Superior temporal gyrus (tissue), 1 donor: ENCODE results near the gene NDUFB10.
"Not testable (repeated sequence)": the region's sequence is repeated elsewhere in the genome, so short reads cannot be mapped to it uniquely, and the experiment has no call there.

ENCODE experiments used
- DNase-seq: peaks from one replicate; pipeline ENCODE4 v3.0.0-alpha.2; 2016; ENCODE audit errors: extremely low spot score

Gene NDUFB10

DNA sequence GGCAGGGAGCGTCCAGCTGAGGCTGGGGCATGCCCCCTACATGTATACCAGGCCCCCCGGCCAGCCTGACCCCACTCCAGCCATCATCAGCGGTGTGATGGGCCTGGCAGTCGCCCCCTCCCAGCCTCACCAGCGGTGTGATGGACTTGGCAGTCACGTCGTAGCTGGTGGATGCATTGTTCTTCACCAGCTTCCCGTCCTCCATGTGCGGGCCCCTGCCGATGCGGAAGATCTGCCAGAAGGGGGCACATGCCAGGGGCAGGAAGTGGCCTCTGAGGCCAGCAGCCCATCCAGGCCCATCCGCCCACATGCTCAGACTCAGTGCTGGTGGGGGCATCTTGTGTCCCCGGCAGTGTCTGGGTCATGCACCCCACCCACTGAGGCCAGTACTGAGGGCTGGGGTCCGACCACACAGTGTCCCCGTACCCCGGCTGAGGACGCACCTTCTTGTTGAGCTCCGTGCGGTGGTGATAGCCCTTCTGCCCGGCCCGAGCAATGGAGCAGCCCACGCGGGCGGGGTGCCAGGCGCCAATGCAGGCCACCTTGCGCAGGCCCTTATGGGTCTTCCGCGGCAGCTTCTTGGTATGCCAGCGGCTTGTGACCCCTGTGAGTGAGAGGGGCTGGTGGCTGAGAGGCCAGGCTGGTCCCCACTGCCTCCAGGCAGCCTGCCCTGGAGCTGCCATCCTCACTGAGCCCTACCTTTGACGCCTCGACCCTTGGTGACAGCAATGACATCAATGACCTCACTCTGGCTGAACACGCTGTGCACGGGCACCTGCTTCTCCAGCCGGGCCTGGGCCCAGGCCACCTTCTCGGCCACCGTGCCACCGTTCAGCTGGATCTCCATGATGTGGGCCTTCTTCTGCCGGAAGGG lies 12.6 kb upstream of the NDUFB10 start:
- DNase-seq: no peak

DNA sequence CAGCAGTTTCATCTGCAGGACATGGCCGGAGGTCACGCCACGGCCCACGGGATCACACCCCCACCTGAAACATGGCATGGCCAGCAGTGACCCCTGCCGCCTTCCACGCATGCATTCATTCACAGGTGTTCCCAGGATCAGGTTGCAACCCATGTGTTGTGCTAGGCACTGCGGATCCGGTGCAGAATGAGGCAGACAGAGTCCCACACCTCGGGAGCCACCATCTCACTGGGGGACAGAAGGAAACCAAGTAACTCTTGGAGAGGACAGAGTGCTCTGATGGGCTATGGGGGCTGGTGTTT lies 12.0 kb upstream of the NDUFB10 start:
- no peak for DNase-seq

DNA sequence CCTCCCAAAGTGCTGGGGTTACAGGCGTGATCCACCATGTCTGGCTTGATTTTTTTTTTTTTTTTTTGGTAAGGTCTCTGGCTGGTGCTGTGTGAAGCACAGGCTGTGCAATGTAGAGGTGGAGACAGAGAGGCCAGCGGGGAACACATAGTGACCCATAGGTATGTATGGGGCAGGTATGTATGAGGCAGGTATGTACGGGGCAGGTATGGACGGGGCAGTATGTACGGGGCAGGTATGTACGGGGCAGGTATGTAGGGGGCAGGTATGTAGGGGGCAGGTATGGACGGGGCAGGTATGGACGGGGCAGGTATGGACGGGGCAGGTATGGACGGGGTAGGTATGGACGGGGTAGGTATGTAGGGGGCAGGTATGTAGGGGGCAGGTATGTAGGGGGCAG lies 9.8 kb upstream of the NDUFB10 start:
- DNase-seq: no peak

DNA sequence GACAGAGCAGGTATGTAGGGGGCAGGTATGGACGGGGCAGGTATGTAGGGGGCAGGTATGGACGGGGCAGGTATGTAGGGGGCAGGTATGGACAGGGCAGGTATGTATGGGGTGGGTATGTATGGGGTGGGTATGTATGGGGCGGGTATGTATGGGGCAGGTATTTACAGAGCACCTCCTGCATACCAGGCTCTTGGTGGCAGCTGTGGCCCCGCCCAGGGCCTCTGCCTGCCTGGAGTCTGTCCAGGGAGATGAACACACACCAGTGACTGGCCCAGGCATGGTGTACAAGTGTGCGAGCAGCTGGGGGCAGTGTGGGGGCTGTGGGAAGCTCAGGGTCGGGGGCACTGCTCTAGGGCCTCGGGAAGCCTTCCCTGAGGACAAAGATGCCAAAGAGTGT lies 9.3 kb upstream of the NDUFB10 start:
- DNase-seq: no peak

DNA sequence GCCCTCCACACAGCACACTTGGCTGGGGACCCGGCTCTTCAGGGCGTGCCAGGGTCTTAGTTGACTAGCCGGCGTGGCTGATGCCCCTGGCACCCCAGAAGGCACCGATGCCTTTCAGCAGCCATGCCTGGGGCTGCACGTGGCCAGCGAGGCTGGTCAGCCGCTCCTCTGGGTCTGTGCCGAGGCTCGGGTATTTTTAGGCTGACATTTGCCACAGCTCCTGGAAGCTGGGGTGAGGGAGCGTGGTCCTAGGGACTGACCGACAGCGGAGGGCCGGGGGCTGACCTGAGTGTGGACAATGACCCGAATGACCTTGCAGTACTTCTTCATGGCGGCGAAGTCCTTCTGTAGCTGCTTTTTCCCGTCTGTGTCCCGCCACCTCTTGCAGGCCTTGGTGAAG lies 8.8 kb upstream of the NDUFB10 start:
- DNase-seq: no peak

DNA sequence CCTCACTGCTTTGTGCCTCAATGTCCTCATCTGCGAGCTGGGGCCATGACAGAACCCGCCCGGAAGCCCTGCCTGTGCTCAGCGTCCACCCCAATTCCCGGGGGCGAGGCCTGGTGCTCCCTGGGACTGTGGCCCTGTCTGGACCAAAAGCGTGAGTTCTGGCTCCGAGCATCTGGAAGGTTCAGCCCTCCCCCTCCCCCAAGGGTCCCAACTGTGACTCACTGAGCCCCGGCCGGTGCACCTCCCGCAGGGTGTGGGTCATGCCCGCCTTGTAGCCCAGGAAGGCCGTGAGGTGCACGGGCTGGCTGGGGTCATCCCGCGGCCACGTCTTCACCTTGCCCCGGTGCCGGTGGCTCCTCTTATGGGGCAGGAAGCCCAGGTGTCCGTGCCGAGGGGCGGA lies 5.6 kb upstream of the NDUFB10 start:
- no peak for DNase-seq

DNA sequence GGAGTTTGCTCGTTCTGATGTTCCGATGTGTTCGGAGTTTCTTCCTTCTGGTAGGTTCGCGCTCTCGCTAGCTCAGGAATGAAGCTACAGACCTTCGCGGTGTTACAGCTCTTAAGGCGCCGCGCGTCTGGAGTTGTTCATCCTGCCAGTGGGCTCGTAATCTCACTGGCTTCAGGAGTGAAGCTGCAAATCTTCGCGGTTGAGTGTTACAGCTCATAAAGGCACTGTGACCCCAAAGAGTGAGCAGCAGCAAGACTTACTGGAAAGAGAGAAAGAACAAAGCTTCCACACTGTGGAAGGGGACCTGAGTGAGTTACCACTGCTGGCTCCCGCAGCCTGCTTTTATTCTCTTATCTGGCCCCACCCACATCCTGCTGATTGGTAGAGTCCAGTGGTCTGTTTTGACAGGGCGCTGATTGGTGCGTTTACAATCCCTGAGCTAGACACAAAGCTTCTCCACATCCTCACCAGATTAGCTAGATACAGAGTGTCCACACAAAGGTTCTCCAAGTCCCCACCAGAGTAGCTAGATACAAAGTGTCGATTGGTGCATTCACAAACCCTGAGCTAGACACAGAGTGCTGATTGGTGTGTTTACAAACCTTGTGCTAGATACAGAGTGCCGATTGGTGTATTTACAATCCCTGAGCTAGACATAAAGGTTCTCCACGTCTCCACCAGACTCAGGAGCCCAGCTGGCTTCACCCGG lies 1.8 kb upstream of the NDUFB10 start:
- DNase-seq: not testable (repeated sequence)

DNA sequence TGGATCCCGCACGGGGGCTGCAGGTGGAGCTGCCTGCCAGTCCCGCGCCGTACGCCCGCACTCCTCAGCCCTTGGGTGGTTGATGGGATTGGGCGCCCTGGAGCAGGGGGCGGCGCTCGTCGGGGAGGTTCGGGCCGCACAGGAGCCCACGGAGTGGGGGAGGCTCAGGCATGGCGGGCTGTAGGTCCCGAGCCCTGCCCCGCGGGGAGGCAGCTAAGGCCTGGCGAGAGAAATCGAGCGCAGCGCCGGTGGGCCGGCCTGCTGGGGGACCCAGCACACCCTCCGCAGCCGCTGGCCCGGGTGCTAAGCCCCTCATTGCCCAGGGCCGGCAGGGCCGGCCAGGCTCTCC lies 1.2 kb upstream of the NDUFB10 start:
- not testable (repeated sequence) for DNase-seq

DNA sequence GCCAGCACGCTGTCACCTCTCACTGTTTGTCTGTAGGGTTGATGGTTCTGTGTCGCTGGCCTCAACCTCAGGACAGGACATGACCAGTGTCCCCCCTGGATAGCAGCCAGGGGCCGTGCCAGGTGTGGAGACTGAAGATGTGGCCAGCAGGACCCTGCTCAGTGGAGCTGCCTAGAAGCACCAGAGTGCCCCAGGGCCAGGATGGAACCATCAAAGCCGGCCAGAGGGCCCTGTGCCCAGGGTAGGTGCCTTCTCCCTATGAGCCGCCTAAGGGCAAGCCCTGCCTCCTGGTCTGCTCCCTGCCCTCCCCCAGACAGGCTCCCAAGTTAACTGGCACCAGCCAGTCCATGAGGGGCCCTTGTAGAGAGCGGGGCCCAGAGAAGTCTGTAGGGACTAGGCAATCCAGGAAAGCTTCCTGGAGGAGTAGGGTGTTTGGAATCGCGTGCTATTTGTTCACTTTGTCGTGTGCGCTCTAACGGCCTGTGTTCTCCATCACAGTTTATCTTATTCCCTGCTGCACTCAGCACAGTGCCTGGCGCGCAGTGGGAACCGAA lies 546 bp upstream of the NDUFB10 start:
- no peak for DNase-seq

DNA sequence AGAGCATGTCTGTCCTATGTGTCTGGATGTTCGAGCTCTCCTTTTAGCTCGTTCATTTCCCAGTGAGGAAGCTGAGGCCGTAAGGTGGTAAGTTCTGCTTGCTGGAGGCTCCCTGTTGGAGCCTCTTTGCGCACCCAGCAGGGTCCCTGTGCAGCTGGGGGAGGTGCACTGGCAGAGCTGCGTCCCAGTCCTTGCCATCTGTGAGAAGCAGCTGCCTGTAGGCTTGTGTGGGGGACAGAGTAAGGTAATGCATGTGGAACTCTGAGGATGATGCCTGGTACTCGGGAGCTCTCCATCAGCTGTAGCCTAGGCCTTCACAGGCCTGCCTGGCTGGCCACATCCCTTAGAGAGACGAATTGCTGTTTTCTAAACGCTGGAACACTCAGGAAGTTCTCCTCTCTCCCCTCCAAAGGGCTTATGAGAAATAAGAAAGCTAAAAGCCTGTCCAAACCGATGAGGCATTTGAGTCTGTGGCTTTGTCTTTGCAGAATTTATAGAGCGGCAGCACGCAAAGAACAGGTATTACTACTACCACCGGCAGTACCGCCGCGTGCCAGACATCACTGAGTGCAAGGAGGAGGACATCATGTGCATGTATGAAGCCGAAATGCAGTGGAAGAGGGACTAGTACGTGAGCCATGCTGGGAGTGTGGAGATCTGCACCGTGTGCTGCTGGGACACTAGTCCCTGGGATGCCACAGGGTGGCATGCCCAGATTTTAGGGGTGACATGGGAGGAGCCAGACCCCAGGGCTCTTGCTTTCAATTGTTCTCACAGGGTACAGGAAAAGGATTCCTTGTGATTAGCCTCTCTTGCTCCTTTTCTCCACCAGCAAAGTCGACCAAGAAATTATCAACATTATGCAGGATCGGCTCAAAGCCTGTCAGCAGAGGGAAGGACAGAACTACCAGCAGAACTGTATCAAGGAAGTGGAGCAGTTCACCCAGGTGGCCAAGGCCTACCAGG lies 1.6 kb downstream of the NDUFB10 start:
- no peak for DNase-seq

DNA sequence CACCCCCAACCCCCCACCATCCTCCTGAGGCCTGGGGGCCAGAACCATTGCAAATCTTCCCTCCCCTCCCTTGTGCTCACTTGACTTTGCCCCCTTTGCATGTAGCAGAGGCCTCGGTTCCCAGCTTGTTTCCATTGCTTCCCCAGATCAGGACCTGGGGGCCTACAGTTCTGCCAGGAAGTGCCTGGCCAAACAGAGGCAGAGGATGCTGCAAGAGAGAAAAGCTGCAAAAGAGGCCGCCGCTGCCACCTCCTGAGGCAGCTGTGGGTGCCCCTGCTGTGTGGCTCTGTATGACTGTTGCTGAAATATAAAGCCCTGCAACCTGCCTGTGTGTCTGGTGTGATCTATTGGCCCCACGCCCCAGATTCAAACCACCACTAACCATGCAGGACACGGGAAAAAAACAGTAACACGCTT lies 2.3 kb downstream of the NDUFB10 start:
- DNase-seq: no peak

DNA sequence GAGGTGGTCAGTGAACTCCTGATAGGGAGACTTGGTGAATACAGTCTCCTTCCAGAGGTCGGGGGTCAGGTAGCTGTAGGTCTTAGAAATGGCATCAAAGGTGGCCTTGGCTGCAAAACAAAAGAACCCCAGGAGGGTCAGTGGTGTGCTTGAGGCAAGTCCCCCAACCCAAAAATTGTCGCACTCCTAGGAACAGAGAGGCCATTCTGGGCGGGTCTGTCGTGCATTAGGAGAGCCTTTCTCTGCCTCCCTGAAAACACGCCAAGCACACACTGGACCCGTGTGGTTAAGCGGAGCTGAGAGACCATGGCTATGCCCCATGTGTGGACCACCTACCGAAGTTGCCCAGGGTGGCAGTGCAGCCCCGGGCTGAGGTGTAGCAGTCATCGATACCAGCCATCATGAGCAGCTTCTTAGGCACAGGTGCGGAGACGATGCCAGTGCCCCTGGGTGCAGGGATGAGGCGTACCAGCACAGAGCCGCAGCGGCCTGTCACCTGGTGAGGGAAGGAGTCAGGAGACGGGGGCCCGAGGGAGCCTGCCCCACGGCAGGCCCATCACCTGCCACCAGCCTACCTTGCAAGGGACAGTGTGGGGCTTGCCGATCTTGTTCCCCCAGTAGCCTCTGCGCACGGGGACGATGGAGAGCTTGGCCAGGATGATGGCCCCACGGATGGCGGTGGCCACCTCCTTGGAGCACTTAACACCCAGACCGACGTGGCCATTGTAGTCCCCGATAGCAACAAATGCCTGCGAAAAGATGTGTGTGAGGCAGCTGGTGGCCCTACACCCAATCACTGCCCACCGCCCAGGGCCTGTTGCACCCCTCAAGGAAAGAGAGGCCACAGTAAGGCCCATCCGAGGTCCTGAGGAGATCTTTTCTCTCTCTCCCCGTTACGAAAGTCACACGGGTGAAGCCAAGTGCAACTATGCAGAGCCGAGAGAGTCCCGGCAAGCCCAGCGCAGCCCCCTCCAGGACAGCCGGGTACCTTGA lies 3.1 kb downstream of the NDUFB10 start:
- not testable (repeated sequence) for DNase-seq

DNA sequence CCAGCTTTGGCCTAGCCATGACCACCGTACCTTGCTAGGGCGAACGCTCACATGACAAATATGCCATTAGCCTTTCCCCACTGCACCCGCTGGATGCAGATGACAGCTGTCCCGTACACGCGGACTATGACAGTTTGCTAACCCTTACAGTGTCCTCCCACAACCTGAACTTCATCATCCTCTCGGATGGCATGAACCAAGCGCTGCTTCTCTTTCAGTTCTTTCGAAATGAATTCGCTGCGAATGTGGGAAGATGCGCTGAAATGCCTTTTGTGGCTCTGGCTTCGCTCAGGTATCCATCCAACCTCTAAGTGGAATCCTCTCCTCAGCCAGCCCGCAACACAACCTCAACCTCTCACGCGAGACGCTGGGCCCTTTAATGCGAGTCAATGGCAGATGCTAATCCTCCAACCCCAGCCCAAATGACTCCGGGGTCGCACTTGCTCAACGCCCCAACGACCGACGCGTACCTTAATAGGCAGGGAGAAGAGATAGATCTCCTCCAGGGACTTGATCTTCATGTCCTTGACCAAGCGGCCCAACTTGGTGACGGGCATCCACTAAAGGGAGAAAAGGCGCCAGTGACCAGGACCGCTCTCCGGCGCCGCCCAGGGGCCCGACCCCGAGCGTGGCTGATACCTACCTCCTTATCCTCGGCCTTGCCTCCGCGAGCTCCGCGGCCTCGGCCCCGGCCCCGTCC lies 4.6 kb downstream of the NDUFB10 start:
- DNase-seq: peak; percentile 40

DNA sequence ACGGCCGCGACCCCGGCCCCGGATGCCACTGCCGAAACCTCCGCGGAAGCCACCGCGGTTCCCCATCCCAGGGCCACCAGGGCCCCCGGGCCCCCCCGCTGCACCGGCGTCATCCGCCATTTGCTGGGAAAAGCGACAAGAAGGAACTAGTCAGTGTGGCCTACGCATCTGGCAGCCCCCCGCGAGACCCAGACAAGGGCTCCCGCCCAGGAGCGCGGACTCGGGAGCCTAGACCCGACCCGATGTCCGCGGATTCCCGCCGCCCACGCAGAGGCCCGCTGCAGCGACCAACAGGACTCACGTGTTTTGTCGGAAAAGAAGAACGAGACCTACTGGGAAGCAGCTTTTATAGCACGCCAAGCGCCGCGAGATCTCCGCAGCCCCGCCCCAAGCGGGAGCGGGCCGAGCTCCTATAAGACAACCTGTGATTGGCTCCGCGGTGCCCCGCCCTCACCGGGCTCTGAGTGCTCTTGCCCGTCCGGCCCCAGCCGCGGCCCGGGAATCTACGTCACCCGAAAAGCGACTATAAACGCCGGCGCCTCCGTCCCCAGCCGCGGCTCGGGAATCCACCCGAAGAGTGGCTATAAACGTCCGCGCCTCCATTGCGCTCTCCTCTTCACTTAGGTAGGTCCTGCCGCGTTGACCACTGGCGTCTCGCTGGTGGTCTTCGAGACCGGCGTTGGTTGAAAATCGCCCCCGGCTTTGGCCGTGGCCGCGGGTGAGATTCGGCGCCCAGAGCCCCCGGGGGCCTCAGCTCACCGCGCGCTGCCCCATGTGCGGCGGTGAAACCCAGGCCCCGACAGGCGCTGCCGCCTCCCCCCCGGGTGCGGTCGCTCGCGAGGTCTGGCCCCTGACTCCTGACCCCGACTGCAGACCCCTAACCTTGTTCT lies 5.4 kb downstream of the NDUFB10 start, which contains the start of gene RPS2:
TSS of gene RPS2 (minus strand) at position 321 of the 890 bp plus-strand sequence. CDS start at position 120, 201 bp downstream.
- DNase-seq: peak; percentile 99

DNA sequence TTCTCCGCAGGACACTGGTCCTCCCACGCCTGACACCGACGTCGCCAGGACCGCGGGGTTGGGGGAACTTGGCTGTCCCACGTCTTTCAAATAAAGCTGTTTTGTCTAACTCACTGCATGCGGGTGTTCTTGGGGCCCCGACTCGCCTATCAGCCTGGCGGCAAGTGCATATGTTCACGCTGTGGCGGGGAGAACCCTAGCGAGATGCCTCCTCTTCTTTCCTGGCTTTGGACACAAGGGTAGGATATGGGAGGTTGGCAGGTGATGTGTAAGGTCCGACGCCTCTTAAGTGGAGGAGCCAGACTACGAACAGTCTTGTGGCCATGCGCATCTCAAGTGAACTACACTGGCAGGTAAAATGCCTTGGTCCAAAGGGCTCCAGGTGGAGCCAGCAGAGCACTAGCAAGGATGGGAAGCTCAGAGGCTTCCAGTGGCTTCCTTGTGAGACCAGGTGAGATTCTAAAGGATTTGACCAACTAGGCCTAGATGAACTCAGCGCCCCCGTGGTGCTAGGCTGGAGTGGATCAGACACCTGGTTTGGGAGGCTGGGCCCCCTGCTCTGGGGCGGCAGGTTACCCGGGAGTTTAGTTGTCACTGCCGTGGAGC lies 6.2 kb downstream of the NDUFB10 start:
- no peak for DNase-seq

DNA sequence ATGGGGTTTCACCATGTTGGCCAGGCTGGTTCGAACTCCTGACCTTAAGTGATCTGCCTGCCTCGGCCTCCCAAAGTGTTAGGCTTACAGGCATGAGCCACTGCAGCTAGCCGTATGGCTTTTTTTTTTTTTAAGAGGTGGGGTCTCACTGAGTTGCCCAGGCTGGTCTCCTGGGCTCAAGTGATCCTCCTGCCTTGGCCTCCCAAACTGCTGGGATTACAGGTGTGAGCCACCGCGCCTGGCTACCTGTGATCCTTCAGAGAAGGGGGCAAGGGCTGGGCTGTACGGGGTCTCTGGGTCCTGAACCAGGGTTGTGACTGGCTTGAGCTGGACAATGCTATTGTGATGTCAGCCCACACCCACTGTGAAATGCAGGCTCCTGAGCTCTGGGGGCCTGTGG lies 7.1 kb downstream of the NDUFB10 start, which contains the start of gene RNF151:
TSS of gene RNF151 (plus strand) at position 397 of the 400 bp plus-strand sequence. CDS start 26 bp downstream, outside the sequence.
- no peak for DNase-seq

DNA sequence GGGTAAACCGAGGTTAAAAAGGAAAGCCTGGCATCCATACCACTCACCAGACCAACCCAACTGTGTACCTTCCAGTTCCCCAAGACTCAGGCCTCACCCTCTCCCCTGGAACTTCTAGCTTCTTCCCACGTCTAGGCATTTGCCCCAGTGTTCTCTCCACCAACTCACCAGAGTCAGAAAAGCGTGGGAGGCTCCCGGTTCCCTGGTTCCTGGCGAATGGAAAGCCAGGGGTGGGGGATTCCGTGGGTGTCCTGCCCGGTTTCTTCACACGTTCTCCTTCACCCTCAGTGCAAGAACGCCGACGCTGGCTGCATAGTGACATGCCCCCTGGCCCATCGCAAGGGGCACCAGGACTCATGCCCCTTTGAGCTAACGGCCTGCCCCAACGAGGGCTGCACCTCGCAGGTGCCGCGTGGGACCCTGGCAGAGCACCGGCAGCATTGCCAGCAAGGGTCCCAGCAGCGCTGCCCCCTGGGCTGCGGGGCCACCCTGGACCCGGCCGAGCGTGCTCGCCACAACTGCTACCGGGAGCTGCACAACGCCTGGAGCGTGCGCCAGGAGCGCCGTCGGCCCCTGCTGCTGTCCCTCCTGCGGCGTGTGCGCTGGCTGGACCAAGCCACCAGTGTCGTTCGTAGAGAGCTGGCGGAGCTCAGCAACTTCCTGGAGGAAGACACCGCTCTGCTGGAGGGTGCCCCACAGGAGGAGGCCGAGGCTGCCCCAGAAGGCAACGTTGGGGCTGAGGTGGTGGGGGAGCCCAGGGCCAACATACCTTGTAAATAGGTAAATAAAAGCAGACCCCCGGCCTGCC lies 9.0 kb downstream of the NDUFB10 start:
- DNase-seq: no peak
